HG02571 (cell line): Measurements from ENCODE around the gene SPON2.

Experiments used
- ATAC-seq: cut with Tn5 transposase; IDR thresholded peaks from one replicate; pipeline ENCODE4 v1.9.1; 2021; ENCODE audit warnings: mild to moderate bottlenecking, moderate library complexity; ENCODE audit not compliant: unreplicated experiment

The SPON2 gene

DNA sequence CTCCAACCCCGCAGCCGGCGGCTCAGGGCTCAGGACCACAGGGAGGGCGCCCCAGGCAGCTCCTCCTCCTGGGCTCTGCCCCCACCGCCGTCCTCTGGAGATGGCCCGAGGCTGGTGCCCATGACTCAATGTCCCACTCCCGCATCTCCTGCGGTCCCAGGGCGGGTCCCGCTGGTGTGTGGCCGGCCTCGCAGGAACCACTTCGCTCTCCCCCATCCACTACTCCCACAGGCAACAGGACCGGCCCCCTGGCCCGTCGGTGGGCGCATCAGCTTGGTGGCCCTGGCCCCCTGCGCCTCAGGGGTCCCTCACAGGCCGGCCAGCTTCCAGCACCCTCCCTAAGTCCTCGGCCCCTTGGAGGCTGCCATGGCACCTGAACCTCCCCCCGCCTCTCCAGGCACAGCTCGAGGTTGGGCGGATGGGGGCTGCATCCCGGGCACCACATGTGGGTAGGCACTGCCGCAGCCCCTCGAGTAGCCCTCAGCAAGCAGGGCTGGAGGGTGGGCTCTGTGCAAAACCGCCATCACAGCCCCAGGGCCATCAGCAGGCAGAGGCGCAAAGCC, 22.8 kb upstream of the SPON2 start:
- no peak for ATAC-seq

DNA sequence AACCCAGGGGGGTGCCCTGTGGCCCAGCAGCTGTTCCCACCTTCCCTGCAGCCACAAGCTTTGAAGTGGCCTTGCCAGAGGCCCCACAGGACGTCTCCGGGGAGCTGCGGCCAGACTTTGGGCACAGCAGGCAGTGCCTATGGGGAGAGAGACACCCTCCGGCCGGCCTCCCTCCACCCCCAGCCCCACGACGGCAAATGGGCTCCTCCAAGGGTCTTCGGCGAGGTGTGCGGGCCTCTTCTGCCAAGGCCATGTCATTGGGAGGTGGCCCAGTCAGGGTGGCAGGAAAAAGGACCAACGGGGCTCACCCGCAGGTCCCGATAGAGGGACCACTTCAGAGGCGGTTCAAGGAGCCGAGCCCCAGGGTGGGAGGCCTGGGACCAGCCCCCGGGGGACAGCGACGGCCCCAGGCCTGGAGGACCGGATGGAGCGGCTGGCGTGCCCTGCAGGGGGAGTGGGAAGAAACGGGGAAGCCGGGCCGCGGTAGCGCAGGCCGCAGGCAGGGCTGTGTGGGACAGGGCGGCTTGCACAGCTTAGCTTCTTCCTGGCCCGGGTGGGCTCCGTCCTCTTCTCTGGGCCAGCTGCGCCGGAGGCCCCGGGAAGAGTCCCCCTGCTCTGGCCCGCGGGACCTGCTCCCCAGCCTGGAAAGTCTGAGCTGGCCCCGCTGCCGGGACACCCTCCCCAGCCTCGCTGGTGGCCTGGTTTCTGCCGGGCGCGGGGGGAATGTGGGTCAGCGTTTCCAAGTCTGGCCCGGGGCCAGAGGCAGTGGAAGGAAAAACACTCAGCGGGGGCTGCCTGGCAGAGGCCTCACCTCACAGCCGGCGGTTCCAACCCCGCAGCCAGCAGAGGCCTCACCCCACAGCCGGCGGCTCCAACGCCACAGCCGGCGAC, 21.9 kb upstream of the SPON2 start:
- no peak for ATAC-seq

DNA sequence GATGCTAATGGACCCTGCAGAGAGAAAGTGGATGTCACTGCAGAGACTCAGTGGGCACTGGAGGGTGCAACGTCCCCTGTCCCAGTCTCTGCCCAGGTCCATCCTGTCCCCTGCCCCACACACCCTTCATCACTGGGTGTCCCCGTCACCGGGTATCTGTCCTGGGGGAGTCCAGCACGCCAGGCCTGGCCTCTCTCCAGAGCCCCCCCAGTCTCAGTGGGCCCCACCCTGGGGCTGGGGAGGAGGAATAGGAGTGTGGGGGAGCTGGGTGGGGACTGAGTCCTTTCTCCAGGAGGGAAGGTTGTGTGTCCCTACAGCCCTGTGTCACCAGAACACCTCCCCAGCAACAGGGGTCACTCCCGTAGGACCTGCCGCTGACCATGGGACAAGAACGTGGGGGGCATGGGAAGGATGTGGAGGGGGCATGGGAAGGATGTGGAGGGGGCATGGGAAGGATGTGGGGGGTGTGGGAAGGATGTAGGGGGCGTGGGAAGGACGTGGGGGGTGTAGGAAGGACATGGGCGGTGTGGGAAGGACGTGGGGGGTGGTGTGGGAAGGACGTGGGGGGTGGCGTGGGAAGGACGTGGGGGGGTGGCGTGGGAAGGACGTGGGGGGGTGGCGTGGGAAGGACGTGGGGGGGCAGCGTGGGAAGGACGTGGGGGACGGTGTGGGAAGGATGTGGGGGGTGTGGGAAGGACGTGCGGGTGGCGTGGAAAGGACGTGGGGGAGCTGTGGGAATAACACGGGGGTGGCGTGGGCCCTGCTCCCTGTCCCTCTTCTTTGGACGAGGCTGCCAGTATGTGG, 21.0 kb upstream of the SPON2 start:
- no peak for ATAC-seq

DNA sequence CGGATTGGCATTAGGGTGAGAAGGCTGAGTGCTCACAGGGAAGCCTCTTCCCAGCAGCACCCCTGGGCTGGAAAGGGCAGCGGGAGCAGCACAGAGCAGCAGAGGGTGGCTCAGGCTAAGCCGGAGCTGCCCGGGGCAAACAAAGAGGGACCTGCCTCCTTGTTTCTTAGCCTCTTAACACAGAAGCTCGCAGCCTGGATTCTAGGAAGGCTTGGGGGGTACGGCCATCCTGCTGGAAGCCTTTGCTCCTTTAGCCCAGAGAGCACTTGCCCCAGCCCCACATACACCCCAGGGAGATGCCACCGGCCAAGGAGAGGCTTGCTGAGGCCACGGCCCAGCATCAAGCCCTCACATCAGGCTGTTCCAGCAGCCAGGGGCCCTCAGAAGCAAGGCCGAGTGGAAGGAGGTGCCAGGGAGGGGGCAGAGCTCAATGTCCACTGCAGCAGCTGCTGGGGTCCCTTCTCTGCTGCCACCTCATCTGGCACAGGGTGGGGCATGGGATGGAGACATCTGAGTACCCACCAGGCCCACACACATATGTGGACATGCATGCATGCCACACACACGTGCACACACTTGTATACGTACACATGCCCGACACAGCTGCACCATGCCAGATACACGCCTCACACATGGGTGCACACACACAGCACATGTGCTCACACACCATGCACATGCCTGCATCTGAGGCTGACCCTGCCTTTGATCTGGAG, 20.3 kb upstream of the SPON2 start:
- ATAC-seq = no peak

DNA sequence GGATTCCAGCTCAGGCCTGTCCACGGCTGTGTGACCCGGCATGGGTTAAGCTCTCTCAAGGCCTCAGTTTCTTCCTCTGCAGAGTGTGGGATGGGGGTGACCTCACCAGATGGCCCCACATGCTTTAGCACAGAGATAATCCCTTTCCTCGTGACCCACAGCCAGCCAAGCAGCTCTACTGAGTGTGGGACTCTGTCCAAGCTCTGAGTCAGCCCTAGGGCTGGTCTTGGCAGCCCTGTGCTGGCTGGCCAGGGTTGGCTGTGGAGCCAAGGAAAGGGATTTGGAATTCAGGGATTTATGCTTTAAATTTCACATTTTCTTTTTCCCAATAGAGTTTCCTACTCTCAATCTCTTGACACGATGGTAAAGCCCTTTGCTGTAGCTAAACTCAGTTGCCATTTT, 19.7 kb upstream of the SPON2 start:
- ATAC-seq = no peak

DNA sequence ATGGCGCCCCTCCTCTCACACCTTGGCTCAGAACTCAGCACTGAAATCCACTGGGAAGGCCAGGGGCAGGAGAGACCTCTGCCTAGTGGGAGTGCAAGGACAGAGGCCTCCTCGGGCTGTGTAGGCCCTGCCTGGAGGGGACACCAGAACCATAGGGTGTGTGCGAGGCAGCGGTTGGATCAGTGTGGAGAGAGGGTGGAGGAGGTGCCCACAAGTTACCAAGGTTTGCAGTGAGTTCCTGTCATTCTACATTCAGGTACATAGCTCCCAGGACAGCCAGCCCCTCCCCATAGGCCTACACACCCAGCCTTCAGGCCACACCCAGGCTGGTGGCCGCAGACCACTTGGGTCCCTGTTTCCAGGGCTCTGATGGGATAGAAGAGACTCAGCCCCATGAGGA, 19.2 kb upstream of the SPON2 start:
- ATAC-seq = no peak

DNA sequence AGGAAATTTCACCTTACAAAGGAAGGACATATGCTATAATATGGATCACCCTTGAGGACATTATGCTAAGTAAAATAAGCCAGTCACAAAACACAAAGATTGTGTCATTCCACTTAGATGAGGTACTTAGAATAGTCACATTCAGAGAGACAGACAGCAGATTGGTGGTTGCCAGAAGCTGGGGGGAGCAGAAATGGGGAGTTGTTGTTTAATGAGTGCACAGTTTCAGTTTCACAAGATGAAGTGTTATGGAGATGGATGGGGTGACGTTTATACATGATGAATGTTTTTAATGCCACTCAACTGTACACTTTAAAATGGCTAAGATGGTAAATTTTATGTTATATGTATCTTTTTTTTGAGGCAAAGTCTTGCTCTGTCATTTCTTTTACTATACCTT, 14.8 kb upstream of the SPON2 start:
- no peak for ATAC-seq

DNA sequence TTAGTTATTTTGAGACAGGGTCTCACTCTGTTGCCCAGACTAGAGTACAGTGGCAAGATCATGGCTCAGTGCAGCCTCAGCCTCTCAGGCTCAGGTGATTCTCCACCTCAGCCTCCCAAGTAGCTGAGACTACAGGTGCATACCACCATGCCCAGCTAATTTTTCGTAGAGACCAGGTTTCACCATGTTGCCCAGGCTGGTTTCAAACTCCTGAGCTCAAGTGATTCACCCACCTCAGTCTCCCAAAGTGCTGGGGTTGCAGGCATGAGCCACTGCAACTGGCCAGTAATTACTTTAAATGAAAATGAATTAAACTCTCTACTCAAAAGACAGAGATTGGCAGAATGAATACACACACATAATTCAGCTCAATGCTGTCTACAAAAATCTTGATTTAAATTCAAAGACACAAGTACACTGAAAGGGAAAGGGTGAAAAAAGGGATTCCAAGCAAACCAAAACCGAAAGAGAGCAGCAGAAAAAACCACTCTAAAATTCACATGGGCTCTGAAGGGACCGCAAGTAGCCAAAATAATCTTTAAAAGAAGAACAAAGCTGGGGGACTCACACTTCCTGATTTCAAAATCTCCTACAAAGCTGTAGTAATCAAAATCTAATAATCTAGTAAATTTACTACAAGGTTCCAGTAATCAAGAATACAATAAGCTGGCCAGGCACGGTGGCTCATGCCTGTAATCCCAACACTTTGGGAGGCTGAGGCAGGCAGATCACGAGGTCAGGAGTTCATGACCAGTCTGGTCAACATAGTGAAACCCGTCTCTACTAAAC, 11.8 kb upstream of the SPON2 start:
- ATAC-seq = no peak

DNA sequence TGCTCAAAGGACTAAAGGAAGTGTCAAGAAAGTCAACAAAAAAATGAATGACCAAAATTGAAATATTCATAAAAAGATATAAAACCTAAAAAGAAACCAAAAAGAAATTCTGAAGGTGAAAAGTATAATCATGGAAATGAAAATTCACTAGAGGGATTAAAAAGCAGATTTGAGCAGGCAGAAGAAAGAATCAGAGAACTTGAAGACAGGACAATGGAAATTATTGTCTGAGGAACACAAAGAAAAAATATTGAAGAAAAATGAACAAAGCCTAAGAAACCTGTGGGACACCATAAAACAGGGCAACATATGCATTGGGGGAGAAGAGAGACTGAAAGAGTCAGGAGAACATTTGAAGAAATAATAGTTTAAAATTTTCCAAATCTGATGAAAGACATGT, 9.9 kb upstream of the SPON2 start:
- no peak for ATAC-seq

DNA sequence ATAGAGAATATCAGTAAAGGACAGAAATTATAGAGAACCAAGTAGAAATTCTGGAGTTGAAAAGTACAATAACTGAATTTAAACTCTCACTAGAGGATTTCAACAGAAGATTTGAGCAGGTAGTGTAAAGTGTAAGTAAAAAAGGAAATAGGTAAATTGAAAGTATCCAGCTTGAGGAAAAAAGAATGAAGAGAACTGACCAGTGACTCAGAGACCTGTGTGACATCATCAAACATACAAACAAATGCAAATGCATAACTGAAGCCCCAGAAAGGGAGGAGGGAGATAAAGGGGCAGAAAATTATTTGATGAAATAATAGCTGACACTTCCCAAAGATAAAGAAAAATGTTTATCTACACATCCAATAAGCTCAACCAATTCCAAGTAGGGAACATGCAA, 8.3 kb upstream of the SPON2 start:
- ATAC-seq = no peak

DNA sequence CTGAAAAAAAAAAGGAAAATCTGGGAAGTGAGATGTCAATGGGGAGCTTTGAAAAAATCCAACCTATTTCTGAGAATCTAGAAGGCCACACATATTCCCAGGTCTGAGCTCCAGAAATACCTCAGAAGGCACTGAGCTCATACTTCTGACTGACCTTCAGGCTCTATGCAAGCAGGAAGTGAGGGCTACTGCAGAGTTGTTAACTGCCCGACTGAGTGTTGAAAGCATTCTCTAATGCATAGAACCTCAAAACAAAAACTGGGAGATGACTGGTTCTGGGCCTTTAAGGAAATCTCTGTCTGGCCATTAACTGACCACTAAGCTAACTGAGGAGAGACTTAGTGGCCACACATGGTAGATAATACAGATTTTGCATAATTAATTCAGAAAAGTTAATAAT, 7.6 kb upstream of the SPON2 start:
- no peak for ATAC-seq

DNA sequence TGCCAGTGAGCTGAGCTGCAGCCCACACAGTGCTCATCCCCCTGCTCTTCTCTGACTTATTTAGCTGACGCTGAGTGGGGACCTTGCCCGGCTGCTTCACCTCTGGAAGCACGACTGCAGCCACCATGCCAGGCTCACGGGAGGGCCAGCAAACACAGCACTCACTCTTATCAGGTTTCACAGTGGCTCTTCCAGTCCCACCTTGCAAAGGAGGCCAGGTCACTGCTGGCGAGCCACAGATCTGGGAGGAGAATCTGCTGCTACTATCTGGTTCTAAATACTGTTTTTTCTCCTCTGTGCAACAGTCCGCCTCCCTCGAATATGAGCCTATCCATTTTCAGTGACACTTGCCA, 6.7 kb upstream of the SPON2 start:
- ATAC-seq = no peak

DNA sequence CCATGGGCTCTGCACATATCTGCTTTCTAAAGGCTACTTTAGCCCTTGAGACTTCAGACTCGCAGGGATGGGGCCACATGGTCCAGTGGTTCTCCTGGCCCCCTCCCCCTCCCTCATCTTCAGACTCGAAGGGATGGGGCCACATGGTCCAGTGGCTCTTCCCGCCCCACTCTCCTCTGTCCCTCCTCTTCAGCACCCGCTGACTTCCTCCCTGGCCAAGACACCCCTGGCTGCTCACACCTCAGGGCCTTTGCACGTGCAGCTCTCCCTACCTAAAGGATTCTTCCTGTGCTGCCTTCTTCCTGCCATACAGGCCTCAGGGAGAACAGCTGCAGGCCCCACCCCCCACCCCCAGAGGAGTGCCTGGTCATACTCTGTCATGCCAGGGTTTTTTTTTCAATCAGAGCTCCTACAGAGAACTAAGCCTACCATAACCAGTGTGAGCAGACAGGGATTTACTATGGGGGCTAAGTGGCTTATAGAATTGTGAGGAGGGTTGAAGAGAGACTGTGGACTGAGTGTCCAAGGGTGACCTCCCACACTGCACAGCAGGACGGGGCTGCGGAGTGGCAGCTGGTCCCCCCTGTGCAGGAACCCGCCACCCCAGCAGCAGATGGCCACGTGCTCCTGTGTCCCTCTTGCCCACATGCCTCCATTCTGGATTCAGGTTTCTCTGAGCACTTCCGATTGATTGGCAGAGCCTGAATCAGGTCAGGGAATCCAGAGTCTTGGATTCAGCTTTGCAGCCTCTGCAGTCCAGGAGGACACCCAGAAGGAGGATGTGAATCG, 6.1 kb upstream of the SPON2 start:
- ATAC-seq = no peak

DNA sequence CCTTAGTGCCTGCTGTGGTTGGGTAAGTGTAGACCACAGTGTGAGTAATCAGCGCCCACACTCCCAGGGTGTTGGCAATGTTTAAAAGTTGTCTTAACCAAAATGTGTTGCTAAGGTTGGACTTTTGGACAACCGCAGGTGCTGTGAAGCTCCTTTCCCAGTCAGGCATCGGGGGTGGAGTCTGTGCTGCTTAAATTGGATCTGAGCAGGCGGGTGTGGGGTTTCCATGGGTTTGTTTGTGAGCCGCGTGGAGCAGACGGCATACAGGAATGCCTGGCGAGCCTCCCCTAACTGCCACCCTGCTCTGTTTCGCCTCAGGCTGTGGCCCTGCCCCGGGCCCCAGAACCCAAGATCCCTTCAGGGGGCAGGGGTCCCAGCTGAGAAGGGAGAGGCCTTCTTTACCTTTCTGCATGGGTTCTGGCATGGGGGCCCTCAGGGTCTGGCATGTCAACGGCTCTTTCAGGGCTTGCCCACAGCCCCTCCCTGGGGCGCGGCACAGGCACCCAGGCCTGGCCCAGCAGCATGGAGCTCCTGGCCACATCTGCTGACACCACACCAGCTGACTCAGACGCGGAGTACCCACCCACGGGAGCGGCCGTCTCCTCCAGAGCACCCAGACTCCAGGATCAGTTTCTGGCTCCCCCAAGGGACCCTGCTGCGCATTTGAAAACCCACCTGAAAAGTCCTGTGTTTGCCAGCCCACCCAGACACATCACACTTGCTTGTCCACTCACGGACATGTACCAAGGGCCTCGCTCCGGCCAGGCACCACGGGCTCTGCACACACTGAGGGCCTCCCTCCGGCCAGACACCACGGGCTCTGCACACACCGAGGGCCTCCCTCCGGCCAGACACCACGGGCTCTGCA, 5.1 kb upstream of the SPON2 start:
- ATAC-seq = no peak

DNA sequence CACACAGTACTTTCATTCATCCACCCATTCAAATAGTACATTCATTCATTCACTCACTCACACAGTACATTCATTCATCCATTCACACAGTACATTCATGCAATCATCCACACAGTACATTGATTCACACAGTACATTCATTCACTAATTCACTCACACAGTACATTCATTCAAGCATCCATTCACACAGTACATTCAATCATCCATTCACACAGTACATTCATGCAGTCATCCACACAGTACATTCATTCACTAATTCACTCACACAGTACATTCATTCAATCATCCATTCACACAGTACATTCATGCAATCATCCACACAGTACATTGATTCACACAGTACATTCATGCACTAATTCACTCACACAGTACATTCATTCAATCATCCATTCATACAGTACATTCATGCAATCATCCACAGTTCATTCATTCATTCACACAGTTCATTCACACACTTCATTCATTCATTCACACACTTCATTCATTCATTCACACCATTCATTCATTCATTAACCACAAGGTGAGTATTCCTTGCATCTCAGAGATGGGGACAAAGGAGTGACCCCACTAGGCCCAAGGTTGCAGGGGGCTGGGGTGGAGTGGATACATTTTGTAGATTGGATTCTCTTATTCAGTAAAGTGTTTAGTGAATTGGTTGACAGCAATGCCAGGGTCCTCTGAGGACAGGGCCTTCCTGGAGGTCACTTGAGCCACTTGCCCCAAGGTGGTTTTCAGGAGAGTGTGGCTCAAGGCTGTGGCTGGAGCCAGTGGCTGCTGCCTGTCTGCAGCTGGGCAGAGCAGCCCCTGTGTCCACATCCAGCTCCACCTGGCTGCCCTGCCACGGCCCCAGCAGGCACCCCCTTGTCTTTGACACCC, 4.3 kb upstream of the SPON2 start:
- no peak for ATAC-seq

DNA sequence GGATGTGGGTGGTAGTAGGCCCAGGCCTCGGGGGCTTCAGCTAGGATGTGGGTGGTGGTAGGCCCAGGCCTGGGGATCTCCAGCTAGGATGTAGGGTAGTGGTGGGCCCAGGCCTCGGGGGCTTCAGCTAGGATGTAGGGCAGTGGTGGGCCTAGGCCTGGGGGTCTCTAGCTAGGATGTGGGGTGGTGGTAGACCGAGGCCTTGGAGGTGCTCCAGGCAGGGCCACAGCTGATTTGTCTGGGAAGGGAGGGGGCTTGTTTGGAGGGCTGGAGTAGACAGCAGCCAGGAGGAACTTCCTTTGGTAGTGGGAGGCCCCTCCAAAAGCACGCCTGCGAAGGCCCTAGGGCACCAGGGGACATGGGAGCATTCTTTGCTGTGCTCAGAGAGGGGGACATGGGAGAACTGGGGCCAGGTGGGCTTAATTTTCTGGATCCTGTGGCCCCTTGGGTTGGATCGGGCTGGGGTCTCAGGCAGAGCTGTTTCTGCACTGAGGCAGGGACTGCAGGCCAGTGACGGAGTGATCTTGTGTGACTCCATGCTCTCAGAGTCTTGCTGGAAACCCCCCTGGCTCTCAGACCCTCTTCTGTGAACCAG, 3.3 kb upstream of the SPON2 start:
- no peak for ATAC-seq

DNA sequence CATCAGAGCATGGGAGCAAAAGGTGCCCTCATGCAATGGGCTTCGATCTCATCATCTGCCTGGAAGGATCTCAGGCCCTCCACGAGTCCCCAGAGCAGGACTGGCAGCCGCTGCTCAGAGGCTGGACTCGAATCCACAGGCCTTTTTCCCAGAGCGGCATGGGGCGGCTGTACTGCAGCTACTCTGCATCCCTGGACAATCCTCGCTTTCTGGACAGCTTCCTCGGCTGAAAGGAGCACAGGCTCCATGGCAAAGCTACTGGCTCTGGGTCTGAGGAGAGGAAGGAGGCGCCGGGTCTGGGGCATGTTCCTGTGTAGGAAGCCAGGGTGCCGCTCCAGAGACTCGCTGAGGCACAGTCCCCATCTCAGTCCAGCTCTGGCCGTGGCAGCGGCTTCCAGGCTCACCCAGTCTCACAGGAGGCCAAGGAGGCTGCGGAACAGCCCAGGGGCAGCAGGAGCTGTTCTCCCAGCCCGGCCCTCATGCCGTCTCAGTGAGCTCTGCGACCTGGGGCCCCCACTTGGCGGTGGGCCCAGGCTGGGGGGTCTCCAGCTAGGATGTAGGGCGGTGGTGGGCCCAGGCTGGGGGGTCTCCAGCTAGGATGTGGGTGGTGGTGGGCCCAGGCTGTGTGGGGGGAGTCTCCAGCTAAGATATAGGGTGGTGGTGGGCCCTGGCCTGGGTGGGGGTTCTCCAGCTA, 2.7 kb upstream of the SPON2 start:
- ATAC-seq = no peak
